WTC11 (cell line): ENCODE measurements around the gene FOXP4. TPM values are rescaled to one million over a fixed set of nuclear protein-coding genes. Genes with fewer than 3 reads are reported as not detected.
A peak's percentile ranks its signal among the peaks of the same experiment; 100 is the strongest.

Experiments
- ATF2 ChIP-seq: sonication (generic); formaldehyde crosslinking; IDR thresholded peaks from 2 replicates; pipeline ENCODE4 v1.8.1; 2022; ENCODE audit warnings: low read depth, missing genetic modification reagents, borderline replicate concordance
- ATF3 ChIP-seq: sonication (generic); formaldehyde crosslinking; conservative IDR thresholded peaks from 2 replicates; pipeline ENCODE4 v1.8.1; 2022; ENCODE audit warnings: mild to moderate bottlenecking, missing genetic modification reagents
- E2F1 ChIP-seq: sonication (generic); formaldehyde crosslinking; IDR thresholded peaks from 2 replicates; pipeline ENCODE4 v1.8.0; 2022; ENCODE audit warnings: mild to moderate bottlenecking, missing genetic modification reagents
- ELF4 ChIP-seq: sonication (generic); formaldehyde crosslinking; IDR thresholded peaks from 2 replicates; pipeline ENCODE4 v1.8.1; 2022; ENCODE audit warnings: low read depth, mild to moderate bottlenecking, moderate library complexity, missing genetic modification reagents
- FOXJ3 ChIP-seq: sonication (generic); formaldehyde crosslinking; IDR thresholded peaks from 2 replicates; pipeline ENCODE4 v1.9.0; 2021; ENCODE audit warnings: missing genetic modification reagents, mild to moderate bottlenecking, borderline replicate concordance
- FOXP4 ChIP-seq: sonication (generic); formaldehyde crosslinking; IDR thresholded peaks from 2 replicates; pipeline ENCODE4 v1.8.0; 2022; ENCODE audit warnings: mild to moderate bottlenecking, missing genetic modification reagents
- IRF1 ChIP-seq: sonication (generic); formaldehyde crosslinking; IDR thresholded peaks from 2 replicates; pipeline ENCODE4 v1.8.0; 2023; ENCODE audit warnings: missing genetic modification reagents
- IRF2 ChIP-seq: sonication (generic); formaldehyde crosslinking; IDR thresholded peaks from 2 replicates; pipeline ENCODE4 v1.8.0; 2022; ENCODE audit warnings: low read depth, missing genetic modification reagents, borderline replicate concordance
- MXD4 ChIP-seq: fragments of 250-450 bp; sonication (Bioruptor Pico); IDR thresholded peaks from 2 replicates; pipeline ENCODE4 v1.8.0; 2021; ENCODE audit warnings: mild to moderate bottlenecking, moderate library complexity, borderline replicate concordance
- MYBL2 ChIP-seq: sonication (generic); formaldehyde crosslinking; IDR thresholded peaks from 2 replicates; pipeline ENCODE4 v1.8.1; 2023; ENCODE audit warnings: mild to moderate bottlenecking, moderate library complexity, missing genetic modification reagents
- NFE2L1 ChIP-seq: sonication (generic); formaldehyde crosslinking; IDR thresholded peaks from 2 replicates; pipeline ENCODE4 v1.8.1; 2023; ENCODE audit warnings: missing genetic modification reagents
- NR2C2 ChIP-seq: sonication (generic); formaldehyde crosslinking; IDR thresholded peaks from 2 replicates; pipeline ENCODE4 v1.8.0; 2022; ENCODE audit warnings: mild to moderate bottlenecking, missing genetic modification reagents
- NR3C1 ChIP-seq: sonication (generic); formaldehyde crosslinking; conservative IDR thresholded peaks from 2 replicates; pipeline ENCODE4 v1.8.1; 2023; ENCODE audit warnings: low read depth, mild to moderate bottlenecking, missing genetic modification reagents
- OVOL2 ChIP-seq: fragments of 250-450 bp; sonication (Bioruptor Pico); IDR thresholded peaks from 2 replicates; pipeline ENCODE4 v1.9.0; 2021; ENCODE audit warnings: mild to moderate bottlenecking, borderline replicate concordance
- PRDM15 ChIP-seq: sonication (generic); formaldehyde crosslinking; IDR thresholded peaks from 2 replicates; pipeline ENCODE4 v1.8.0; 2022; ENCODE audit warnings: missing genetic modification reagents
- PRRX2 ChIP-seq: fragments of 250-450 bp; sonication (Bioruptor Pico); IDR thresholded peaks from 2 replicates; pipeline ENCODE4 v1.8.0; 2021; ENCODE audit warnings: mild to moderate bottlenecking
- RORB ChIP-seq: fragments of 250-450 bp; sonication (Bioruptor Pico); IDR thresholded peaks from 2 replicates; pipeline ENCODE4 v1.9.0; 2021; ENCODE audit warnings: mild to moderate bottlenecking
- SMAD3 ChIP-seq: sonication (generic); formaldehyde crosslinking; IDR thresholded peaks from 2 replicates; pipeline ENCODE4 v1.8.0; 2022; ENCODE audit warnings: missing genetic modification reagents, mild to moderate bottlenecking, borderline replicate concordance
- SMAD4 ChIP-seq: sonication (generic); formaldehyde crosslinking; IDR thresholded peaks from 2 replicates; pipeline ENCODE4 v1.8.0; 2022; ENCODE audit warnings: mild to moderate bottlenecking, missing genetic modification reagents
- USF1 ChIP-seq: sonication (generic); formaldehyde crosslinking; IDR thresholded peaks from 2 replicates; pipeline ENCODE4 v1.8.0; 2022; ENCODE audit warnings: mild to moderate bottlenecking, missing genetic modification reagents
- ZBTB21 ChIP-seq: sonication (generic); formaldehyde crosslinking; IDR thresholded peaks from 2 replicates; pipeline ENCODE4 v1.8.1; 2023; ENCODE audit warnings: mild to moderate bottlenecking, missing genetic modification reagents, borderline replicate concordance
- ZMAT4 ChIP-seq: fragments of 250-450 bp; sonication (Bioruptor Pico); IDR thresholded peaks from 2 replicates; pipeline ENCODE4 v1.9.0; 2021; ENCODE audit warnings: mild to moderate bottlenecking
- ZNF416 ChIP-seq: fragments of 250-450 bp; sonication (Bioruptor Pico); IDR thresholded peaks from 2 replicates; pipeline ENCODE4 v1.9.0; 2021; ENCODE audit warnings: mild to moderate bottlenecking, inconsistent platforms
- ZNF512 ChIP-seq: sonication (generic); formaldehyde crosslinking; IDR thresholded peaks from 2 replicates; pipeline ENCODE4 v1.8.1; 2022; ENCODE audit warnings: missing genetic modification reagents, borderline replicate concordance
- total RNA-seq: library from RNA; stranded (reverse); gene quantifications from 3 replicates; pipeline ENCODE4 v1.2.3, GENCODE V29; 2021

FOXP4 gene
- total RNA-seq, 1 experiment from 2014 or later, result 36.6 TPM

- TF ChIP-seq OVOL2 (CRISPR knock-in tag) (no peak), ZNF512 (CRISPR knock-in tag) (no peak), RORB (CRISPR knock-in tag) (no peak), ELF4 (CRISPR knock-in tag) (no peak), ATF3 (CRISPR knock-in tag) (no peak), NR2C2 (no peak), MXD4 (no peak), SMAD3 (no peak), NFE2L1 (CRISPR knock-in tag) (peak; percentile 79), PRRX2 (CRISPR knock-in tag) (no peak), IRF1 (CRISPR knock-in tag) (no peak), FOXJ3 (CRISPR knock-in tag) (no peak), NR3C1 (CRISPR knock-in tag) (no peak), MYBL2 (CRISPR knock-in tag) (no peak), E2F1 (CRISPR knock-in tag) (no peak), ZBTB21 (CRISPR knock-in tag) (no peak), ATF2 (CRISPR knock-in tag) (no peak), ZNF416 (CRISPR knock-in tag) (0 out of 2 replicates have a peak, but pooled peaks have one; percentile 35), IRF2 (CRISPR knock-in tag) (no peak), PRDM15 (CRISPR knock-in tag) (no peak), FOXP4 (CRISPR knock-in tag) (no peak), ZMAT4 (CRISPR knock-in tag) (no peak), SMAD4 (CRISPR knock-in tag) (no peak), USF1 (no peak)
Observed at GRCh38 chr6:41578217-41579087, 32.3 kb downstream of the FOXP4 start (continued).
